ENCODE data around the gene SBF2. TPM values are rescaled to one million over a fixed set of nuclear protein-coding genes. Genes with fewer than 3 reads are reported as not detected.

The SBF2 gene
- total and polyA plus RNA-seq, 2 of the 13 experiments (the other 11 are each of a cell fraction or from before 2014, with no cell fraction given), result 24.0 to 45.8 TPM

DNA sequence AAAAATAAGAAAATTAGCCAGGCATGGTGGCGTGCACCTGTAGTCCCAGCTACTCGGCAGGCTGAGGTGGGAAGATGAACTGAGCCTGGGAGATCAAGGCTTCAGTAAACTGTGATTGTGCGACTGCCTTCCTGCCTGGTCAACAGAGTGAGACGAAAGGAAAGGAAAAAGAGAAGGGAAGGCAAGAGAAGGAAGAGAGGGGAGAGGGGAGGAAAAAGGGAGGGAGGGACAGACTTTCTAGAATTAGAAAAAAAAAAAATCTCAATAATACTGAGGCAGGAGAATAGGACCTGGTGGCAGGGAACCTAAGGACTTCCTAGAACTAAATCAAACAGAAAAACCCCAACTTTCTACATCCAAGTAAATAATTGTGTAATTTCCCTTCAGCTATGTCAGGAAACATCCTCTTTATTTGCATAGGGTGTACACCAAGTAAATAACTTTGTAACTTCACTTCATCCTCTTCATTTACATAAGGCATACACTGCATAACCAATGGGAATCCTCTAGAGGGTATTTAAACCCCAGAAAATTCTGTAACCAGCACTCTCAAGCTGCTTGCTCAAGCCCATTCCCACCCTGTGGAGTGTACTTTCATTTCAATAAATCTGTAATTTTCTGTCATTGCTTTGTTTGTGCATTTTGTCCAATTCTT lies 8.7 kb downstream of the SBF2 start (continued):
- TF ChIP-seq, protein P1, sequence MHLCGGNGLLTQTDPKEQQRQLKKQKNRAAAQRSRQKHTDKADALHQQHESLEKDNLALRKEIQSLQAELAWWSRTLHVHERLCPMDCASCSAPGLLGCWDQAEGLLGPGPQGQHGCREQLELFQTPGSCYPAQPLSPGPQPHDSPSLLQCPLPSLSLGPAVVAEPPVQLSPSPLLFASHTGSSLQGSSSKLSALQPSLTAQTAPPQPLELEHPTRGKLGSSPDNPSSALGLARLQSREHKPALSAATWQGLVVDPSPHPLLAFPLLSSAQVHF (CRISPR knock-in tag; IDR thresholded peaks at IDR 0.05), result no peak
- TF ChIP-seq ISX (CRISPR knock-in tag; conservative IDR thresholded peaks at IDR 0.05), result no peak
- TF ChIP-seq ZNF10 (CRISPR knock-in tag; IDR thresholded peaks at IDR 0.05; ENCODE audit: borderline replicate concordance, low read depth), result no peak
- peak; percentile 43; the same call in 1 of the 2 replicates for TF ChIP-seq CREM (IDR thresholded peaks at IDR 0.05)
- TF ChIP-seq CREM (CRISPR knock-in tag; IDR thresholded peaks at IDR 0.05), result no peak
- TF ChIP-seq, protein P2, sequence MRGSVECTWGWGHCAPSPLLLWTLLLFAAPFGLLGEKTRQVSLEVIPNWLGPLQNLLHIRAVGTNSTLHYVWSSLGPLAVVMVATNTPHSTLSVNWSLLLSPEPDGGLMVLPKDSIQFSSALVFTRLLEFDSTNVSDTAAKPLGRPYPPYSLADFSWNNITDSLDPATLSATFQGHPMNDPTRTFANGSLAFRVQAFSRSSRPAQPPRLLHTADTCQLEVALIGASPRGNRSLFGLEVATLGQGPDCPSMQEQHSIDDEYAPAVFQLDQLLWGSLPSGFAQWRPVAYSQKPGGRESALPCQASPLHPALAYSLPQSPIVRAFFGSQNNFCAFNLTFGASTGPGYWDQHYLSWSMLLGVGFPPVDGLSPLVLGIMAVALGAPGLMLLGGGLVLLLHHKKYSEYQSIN (CRISPR knock-in tag; IDR thresholded peaks at IDR 0.05; ENCODE audit: borderline replicate concordance), result no peak
- TF ChIP-seq, protein P3, sequence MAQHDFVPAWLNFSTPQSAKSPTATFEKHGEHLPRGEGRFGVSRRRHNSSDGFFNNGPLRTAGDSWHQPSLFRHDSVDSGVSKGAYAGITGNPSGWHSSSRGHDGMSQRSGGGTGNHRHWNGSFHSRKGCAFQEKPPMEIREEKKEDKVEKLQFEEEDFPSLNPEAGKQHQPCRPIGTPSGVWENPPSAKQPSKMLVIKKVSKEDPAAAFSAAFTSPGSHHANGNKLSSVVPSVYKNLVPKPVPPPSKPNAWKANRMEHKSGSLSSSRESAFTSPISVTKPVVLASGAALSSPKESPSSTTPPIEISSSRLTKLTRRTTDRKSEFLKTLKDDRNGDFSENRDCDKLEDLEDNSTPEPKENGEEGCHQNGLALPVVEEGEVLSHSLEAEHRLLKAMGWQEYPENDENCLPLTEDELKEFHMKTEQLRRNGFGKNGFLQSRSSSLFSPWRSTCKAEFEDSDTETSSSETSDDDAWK (CRISPR knock-in tag; IDR thresholded peaks at IDR 0.05), result no peak
- TF ChIP-seq ZSCAN9 (CRISPR knock-in tag; IDR thresholded peaks at IDR 0.05; ENCODE audit: borderline replicate concordance), result 0 out of 2 replicates have a peak, but pooled peaks have one; percentile 61
- no peak for TF ChIP-seq FOSL1 (CRISPR knock-in tag; IDR thresholded peaks at IDR 0.05; ENCODE audit: borderline replicate concordance)
- TF ChIP-seq ZNF17 (CRISPR knock-in tag; IDR thresholded peaks at IDR 0.05), result no peak
- no peak for TF ChIP-seq ZNF569 (CRISPR knock-in tag; IDR thresholded peaks at IDR 0.05; ENCODE audit: borderline replicate concordance)
- TF ChIP-seq RBM39 (IDR thresholded peaks at IDR 0.05; ENCODE audit: low read depth, low read length, poor library complexity, severe bottlenecking), result no peak
- TF ChIP-seq CREB1 (IDR thresholded peaks at IDR 0.05), result no peak
- peak; percentile 37; the same call in 1 of the 2 replicates for TF ChIP-seq CREB1 (CRISPR knock-in tag; IDR thresholded peaks at IDR 0.05)
- no peak for TF ChIP-seq RFXANK (CRISPR knock-in tag; IDR thresholded peaks at IDR 0.05)
- no peak for TF ChIP-seq ZNF761 (CRISPR knock-in tag; conservative IDR thresholded peaks at IDR 0.05)
- peak; percentile 72 for TF ChIP-seq POLR2AphosphoS5 (IDR thresholded peaks at IDR 0.05; ENCODE audit: low read depth, low read length)
- TF ChIP-seq ZNF572 (CRISPR knock-in tag; IDR thresholded peaks at IDR 0.05), result no peak
- TF ChIP-seq ZNF746 (CRISPR knock-in tag; IDR thresholded peaks at IDR 0.05), result no peak
- TF ChIP-seq, protein P4, sequence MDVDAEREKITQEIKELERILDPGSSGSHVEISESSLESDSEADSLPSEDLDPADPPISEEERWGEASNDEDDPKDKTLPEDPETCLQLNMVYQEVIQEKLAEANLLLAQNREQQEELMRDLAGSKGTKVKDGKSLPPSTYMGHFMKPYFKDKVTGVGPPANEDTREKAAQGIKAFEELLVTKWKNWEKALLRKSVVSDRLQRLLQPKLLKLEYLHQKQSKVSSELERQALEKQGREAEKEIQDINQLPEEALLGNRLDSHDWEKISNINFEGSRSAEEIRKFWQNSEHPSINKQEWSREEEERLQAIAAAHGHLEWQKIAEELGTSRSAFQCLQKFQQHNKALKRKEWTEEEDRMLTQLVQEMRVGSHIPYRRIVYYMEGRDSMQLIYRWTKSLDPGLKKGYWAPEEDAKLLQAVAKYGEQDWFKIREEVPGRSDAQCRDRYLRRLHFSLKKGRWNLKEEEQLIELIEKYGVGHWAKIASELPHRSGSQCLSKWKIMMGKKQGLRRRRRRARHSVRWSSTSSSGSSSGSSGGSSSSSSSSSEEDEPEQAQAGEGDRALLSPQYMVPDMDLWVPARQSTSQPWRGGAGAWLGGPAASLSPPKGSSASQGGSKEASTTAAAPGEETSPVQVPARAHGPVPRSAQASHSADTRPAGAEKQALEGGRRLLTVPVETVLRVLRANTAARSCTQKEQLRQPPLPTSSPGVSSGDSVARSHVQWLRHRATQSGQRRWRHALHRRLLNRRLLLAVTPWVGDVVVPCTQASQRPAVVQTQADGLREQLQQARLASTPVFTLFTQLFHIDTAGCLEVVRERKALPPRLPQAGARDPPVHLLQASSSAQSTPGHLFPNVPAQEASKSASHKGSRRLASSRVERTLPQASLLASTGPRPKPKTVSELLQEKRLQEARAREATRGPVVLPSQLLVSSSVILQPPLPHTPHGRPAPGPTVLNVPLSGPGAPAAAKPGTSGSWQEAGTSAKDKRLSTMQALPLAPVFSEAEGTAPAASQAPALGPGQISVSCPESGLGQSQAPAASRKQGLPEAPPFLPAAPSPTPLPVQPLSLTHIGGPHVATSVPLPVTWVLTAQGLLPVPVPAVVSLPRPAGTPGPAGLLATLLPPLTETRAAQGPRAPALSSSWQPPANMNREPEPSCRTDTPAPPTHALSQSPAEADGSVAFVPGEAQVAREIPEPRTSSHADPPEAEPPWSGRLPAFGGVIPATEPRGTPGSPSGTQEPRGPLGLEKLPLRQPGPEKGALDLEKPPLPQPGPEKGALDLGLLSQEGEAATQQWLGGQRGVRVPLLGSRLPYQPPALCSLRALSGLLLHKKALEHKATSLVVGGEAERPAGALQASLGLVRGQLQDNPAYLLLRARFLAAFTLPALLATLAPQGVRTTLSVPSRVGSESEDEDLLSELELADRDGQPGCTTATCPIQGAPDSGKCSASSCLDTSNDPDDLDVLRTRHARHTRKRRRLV (CRISPR knock-in tag; IDR thresholded peaks at IDR 0.05), result no peak
- TF ChIP-seq ZNF501 (CRISPR knock-in tag; IDR thresholded peaks at IDR 0.05), result no peak
- TF ChIP-seq ZNF83 (CRISPR knock-in tag; IDR thresholded peaks at IDR 0.05; ENCODE audit: borderline replicate concordance), result no peak
- no peak for TF ChIP-seq ZNF724P (CRISPR knock-in tag; IDR thresholded peaks at IDR 0.05; ENCODE audit: borderline replicate concordance)
- TF ChIP-seq ZNF549 (CRISPR knock-in tag; IDR thresholded peaks at IDR 0.05), result no peak
